Fibroblast of mammary gland (primary cell): Measurements from ENCODE around the gene PRXL2B.

Source experiments
- DNase-seq: peaks from one replicate; pipeline ENCODE4 v3.0.0-alpha.2; 2010; ENCODE audit warnings: low read depth
- H3K4me3 ChIP-seq: 2 replicates; pipeline ENCODE4 v1.5.1; 2011; ENCODE audit warnings: low read depth, mild to moderate bottlenecking, low read length, moderate library complexity; ENCODE audit not compliant: control insufficient read depth
- CTCF ChIP-seq: conservative IDR thresholded peaks from 2 replicates; pipeline ENCODE4 v1.5.1; 2011; ENCODE audit warnings: low read depth, low read length, inconsistent platforms; ENCODE audit not compliant: control insufficient read depth, insufficient read depth

Gene PRXL2B

DNA sequence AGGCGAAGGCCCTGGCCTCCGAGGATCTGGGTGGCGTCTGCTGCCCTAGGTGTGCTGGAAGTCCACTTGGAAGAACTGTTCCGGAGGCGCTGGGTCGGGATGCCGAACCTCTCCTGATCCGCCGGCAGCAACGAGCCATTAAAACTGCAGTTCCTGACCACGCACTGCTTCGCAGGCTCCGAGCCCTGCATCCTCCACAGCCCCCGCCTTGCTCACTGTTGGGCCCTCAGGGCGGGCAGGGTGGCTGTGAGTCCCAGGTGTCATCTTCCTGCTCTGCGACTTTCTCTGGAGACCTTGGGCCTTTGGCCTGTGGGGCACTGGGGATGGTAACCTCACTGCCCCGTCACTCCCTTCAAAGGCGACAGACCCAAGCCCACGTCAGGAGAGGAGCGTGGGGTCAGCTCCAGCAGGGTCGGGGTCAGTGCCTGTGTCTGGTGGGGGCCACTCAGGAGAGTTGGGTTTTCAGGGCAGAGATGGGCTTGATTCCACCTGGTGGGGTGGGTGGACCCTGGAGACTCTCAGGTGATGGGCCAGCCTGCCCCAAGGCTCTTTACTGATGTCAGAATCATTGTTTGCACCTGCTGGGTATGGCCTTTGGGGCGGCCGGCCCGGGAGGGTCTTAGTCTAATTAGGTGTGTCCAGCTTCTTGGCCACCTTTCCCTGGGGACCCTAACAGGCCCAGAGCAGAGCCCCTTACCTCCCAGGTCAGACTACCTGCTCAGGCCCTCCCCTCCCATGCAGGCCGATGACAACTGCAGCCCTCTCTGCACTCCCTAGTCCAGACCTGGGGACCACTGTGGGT is 3.1 kb downstream of the PRXL2B start:
- no peak for TF ChIP-seq CTCF
- H3K4me3 ChIP-seq, result no peak overlapping the region
- DNase-seq, result no peak

DNA sequence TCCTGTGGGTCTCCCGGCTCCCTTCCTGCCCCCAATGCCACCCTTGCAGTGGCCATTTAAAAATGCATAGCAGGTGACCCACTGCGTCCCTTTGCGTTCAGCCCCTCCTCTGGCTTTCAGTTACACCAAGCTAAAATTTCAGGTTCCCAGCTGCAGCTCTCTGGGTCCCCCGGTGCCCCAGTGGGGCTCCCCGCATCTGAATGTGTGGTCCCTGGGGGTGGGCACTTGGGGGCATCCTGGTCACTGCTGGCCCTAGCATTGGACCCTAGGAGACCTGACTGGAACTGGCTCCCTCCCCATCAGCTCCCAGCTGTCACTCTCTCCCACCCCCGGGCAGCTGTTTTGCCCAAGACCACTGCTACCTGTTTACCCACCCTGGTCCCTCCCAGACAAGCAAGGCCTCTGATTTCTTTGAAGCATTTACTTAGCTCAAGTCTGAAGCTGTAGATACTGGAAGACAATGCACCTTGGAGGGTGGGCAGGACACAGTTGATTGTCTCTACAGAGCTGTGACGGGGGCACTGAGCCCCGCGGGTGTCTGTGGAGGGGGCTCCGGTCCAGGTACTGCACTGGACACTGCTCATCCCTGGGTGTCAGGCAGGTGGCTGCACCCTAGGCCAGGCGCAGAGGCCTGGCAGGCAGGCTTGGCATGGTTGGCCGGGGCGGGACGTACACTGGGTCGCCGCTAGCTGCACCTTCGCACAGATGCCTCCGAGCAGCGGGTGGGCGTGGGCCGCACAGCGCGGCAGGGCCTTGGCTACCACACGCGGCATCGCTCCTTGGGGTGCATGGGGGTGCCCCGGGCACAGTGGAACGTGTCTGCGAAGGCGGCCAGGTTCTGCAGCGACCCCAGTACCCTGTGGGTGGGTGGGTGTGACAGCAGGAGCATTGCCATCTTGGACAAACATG is 3.9 kb downstream of the PRXL2B start:
- no peak for TF ChIP-seq CTCF
- no peak for DNase-seq
- no peak overlapping the region for H3K4me3 ChIP-seq

DNA sequence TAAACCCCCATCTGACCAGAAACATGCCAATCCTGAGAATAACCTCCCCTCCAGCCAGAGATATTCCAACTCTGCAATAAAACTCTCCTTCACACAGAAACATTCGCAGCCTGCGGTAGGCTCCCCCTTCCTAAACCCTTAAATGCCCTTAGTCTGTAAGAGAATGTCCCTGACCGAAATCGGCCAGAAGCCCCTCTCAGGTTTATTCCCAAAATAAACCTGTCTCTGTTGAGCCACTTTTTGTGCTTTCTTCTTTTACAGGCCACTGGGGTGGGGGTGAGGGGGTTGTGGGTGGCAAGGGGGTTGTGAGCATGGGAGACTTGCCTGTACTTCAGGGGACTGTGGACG is 4.6 kb downstream of the PRXL2B start:
- no peak for DNase-seq
- no peak for TF ChIP-seq CTCF
- no peak overlapping the region for H3K4me3 ChIP-seq

DNA sequence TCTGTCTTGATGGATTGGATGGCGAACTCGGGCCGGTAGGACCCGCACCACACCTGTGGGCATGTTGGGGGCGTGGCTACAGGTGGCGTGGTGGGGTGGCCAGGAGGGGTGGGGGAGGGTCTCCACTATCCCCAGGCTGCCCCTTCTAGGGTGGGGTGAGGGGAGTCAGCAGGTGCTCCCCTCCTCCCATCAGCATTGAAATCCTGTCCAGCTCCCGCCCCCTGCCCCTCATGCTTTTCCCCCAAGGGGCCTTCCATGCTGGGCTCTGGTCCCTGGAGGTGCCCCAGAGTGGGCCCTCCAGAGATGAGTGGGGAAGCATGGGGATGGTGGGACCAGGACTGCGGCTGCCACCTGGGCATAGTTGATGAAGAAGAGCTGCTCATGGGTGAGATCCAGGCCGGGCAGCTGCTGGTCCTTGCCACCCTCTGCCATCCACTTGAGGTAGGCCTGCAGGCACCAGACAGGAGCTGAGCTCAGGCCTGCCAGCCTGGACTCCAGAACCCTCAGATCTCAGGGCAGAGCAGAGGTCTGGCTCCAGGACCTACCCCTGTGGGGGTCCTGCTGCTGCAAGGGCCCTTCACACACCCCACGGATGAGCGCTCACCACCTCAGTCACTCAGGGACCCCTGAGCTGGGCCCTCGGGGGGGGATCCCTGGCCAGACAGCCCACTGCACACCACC is 5.1 kb downstream of the PRXL2B start:
- DNase-seq, result no peak
- no peak for TF ChIP-seq CTCF
- no peak overlapping the region for H3K4me3 ChIP-seq

DNA sequence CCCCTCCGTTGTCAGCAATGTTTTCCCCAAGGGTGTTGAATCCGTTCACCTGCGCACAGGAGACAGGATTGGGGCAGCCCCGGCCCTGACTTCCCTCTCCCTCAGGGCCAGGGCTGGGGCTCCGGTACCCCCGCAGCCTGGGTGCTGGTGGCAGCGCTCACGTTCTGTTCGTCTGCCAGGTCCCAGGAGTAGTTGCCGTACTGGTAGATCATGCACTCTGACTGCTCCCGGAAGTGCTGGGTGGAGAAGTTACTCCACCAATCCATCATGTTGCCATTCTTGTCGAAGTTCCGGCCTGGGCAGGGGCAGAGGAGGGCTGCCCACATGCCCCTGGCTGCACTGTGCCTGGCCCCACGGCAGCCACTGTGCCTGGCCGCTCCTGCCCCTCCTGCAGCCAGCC is 6.1 kb downstream of the PRXL2B start:
- no peak for DNase-seq
- TF ChIP-seq CTCF, result no peak
- no peak overlapping the region for H3K4me3 ChIP-seq

- no peak for TF ChIP-seq CTCF
- no peak for DNase-seq
- no peak overlapping the region for H3K4me3 ChIP-seq
Measured at GRCh38 chr1:2593251-2593878, 6.8 kb downstream of the PRXL2B start.
